ENCODE results near the gene IDNK. TPM values are rescaled to one million over a fixed set of nuclear protein-coding genes. Genes with fewer than 3 reads are reported as not detected.

The IDNK gene
- total RNA-seq, 6 experiments from 2014 or later = 5.0 to 9.5 (median 8.5) TPM

GRCh38 chr9:83670381-83670780 lies 47.4 kb downstream of the IDNK start:
- Mint-ChIP-seq H3K27me3 (ENCODE audit: insufficient read depth) (peaks cover 1% of the 10 kb centered on the region; the same call in 1 of the 2 replicates), H3K36me3 (ENCODE audit: low read depth) (peaks cover 29% of the 10 kb centered on the region), H3K27ac (no peak overlapping the region), H3K4me1 (ENCODE audit: low read depth) (peaks cover 40% of the 10 kb centered on the region), H3K4me3 (no peak overlapping the region), H3K9me3 (no peaks in the 10 kb centered on the region)
- DNase-seq = no peak
- TF ChIP-seq CTCF (IDR thresholded peaks at IDR 0.05) = no peak

GRCh38 chr9:83671451-83671850 lies 48.5 kb downstream of the IDNK start:
- Mint-ChIP-seq H3K9me3 (no peaks in the 10 kb centered on the region), H3K4me3 (no peak overlapping the region), H3K27me3 (ENCODE audit: insufficient read depth) (peaks cover 1% of the 10 kb centered on the region; the same call in 1 of the 2 replicates), H3K27ac (no peak overlapping the region), H3K36me3 (ENCODE audit: low read depth) (peaks cover 28% of the 10 kb centered on the region), H3K4me1 (ENCODE audit: low read depth) (peaks cover 43% of the 10 kb centered on the region)
- TF ChIP-seq CTCF (IDR thresholded peaks at IDR 0.05) = no peak
- no peak for DNase-seq

GRCh38 chr9:83675466-83675865 lies 52.5 kb downstream of the IDNK start:
- Mint-ChIP-seq H3K27ac (no peak overlapping the region), H3K27me3 (ENCODE audit: insufficient read depth) (peaks cover 1% of the 10 kb centered on the region), H3K36me3 (ENCODE audit: low read depth) (peaks cover 52% of the 10 kb centered on the region), H3K9me3 (no peaks in the 10 kb centered on the region), H3K4me1 (ENCODE audit: low read depth) (peaks cover 45% of the 10 kb centered on the region), H3K4me3 (no peak overlapping the region)
- no peak for TF ChIP-seq CTCF (IDR thresholded peaks at IDR 0.05)
- no peak for DNase-seq

- H3K4me3 Mint-ChIP-seq = no peak overlapping the region
- peaks cover 60% of the 10 kb centered on the region for H3K4me1 Mint-ChIP-seq (ENCODE audit: low read depth)
- no peak overlapping the region for H3K27ac Mint-ChIP-seq
- no peaks in the 10 kb centered on the region for H3K9me3 Mint-ChIP-seq
- peaks cover 47% of the 10 kb centered on the region for H3K36me3 Mint-ChIP-seq (ENCODE audit: low read depth)
- DNase-seq = no peak
- no peaks in the 10 kb centered on the region; the same call in 1 of the 2 replicates for H3K27me3 Mint-ChIP-seq (ENCODE audit: insufficient read depth)
- TF ChIP-seq CTCF (IDR thresholded peaks at IDR 0.05) = no peak
Observed at GRCh38 chr9:83677596-83677995, 54.7 kb downstream of the IDNK start.

GRCh38 chr9:83680233-83680632 lies 57.3 kb downstream of the IDNK start:
- Mint-ChIP-seq H3K27me3 (ENCODE audit: insufficient read depth) (no peaks in the 10 kb centered on the region; the same call in none of the 2 replicates), H3K4me1 (ENCODE audit: low read depth) (peaks cover 46% of the 10 kb centered on the region), H3K9me3 (no peaks in the 10 kb centered on the region), H3K27ac (0 out of 2 replicates have a peak overlapping the region, but pooled peaks have one; percentile 57), H3K4me3 (no peak overlapping the region), H3K36me3 (ENCODE audit: low read depth) (peaks cover 36% of the 10 kb centered on the region)
- no peak for TF ChIP-seq CTCF (IDR thresholded peaks at IDR 0.05)
- DNase-seq = no peak

GRCh38 chr9:83681490-83681889 lies 58.5 kb downstream of the IDNK start:
- Mint-ChIP-seq H3K36me3 (ENCODE audit: low read depth) (peaks cover 31% of the 10 kb centered on the region), H3K4me3 (no peak overlapping the region), H3K27ac (no peak overlapping the region), H3K27me3 (ENCODE audit: insufficient read depth) (no peaks in the 10 kb centered on the region; the same call in none of the 2 replicates), H3K9me3 (no peaks in the 10 kb centered on the region), H3K4me1 (ENCODE audit: low read depth) (peaks cover 34% of the 10 kb centered on the region)
- TF ChIP-seq CTCF (IDR thresholded peaks at IDR 0.05) = no peak
- DNase-seq = no peak
